ENCODE measurements around the gene SLC6A12. TPM values are rescaled to one million over a fixed set of nuclear protein-coding genes. Genes with fewer than 3 reads are reported as not detected.

Gene SLC6A12
- total RNA-seq, 1 experiment from 2014 or later: 0.17 TPM

- Histone ChIP-seq H2AK5ac (ENCODE audit: insufficient read length, low read length) (no peak overlapping the region), H2BK12ac (ENCODE audit: insufficient read length, low read depth, low read length) (no peak overlapping the region), H4K91ac (ENCODE audit: insufficient read length, low read depth, low read length) (no peak overlapping the region), H3K9me3 (ENCODE audit: control insufficient read depth, low read depth, low read length) (no peaks in the 10 kb centered on the region), H2AFZ (ENCODE audit: low read length) (no peak overlapping the region), H4K8ac (replicated peaks; ENCODE audit: insufficient read length, low read depth, low read length) (no peak overlapping the region), H3K23ac (ENCODE audit: insufficient read length, low read depth, low read length) (no peak overlapping the region), H3K18ac (ENCODE audit: insufficient read length, low read depth, low read length) (no peak overlapping the region), H4K5ac (ENCODE audit: insufficient read length, low read depth, low read length) (no peak overlapping the region), H3T11ph (ENCODE audit: low read length) (no peak overlapping the region), H3K56ac (ENCODE audit: insufficient read length, low read depth, low read length) (no peak overlapping the region), H3K23me2 (ENCODE audit: insufficient read length, low read depth, low read length, poor library complexity, severe bottlenecking) (no peaks in the 10 kb centered on the region), H3K4me2 (ENCODE audit: insufficient read depth, insufficient read length, low read length) (no peak overlapping the region), H3K4ac (ENCODE audit: low read depth, low read length) (no peak overlapping the region), H3K9ac (ENCODE audit: extremely low read depth, insufficient read length, low read length) (no peak overlapping the region), H2BK15ac (ENCODE audit: low read depth, low read length) (no peak overlapping the region), H3K14ac (ENCODE audit: insufficient read depth, low read length) (no peak overlapping the region), H2BK120ac (ENCODE audit: low read depth, low read length, poor library complexity, severe bottlenecking) (no peak overlapping the region), H3K27ac (ENCODE audit: insufficient read length, low read depth, low read length) (no peak overlapping the region), H2BK5ac (ENCODE audit: insufficient read length, low read length) (no peak overlapping the region), H2BK20ac (ENCODE audit: low read depth, low read length, poor library complexity, severe bottlenecking) (no peak overlapping the region), H4K20me1 (ENCODE audit: control insufficient read depth, insufficient read depth, insufficient read length) (no peaks in the 10 kb centered on the region), H3K79me1 (ENCODE audit: insufficient read depth, low read depth, low read length, poor library complexity, severe bottlenecking) (no peaks in the 10 kb centered on the region), H3K79me2 (ENCODE audit: insufficient read depth, low read length) (no peaks in the 10 kb centered on the region), H3K27me3 (ENCODE audit: insufficient read depth, low read length) (peaks cover 4% of the 10 kb centered on the region; the same call in 1 of the 2 replicates), H3K4me1 (ENCODE audit: insufficient read depth, low read length) (0 out of 2 replicates have a peak, but pooled peaks cover 4% of the 10 kb centered on the region)
- H3K4me1 Mint-ChIP-seq: peaks cover 29 to 36% of the 10 kb centered on the region in 2 experiments
- DNase-seq: no peak
- H3K4me3 Mint-ChIP-seq: no peak overlapping the region
- no peaks in the 10 kb centered on the region; a peak in 2 of 5 replicates for H3K9me3 Mint-ChIP-seq
- no CpG with 5 or more reads among the region's 12 CpGs for WGBS (ENCODE audit: extremely low coverage, insufficient read length, low lambda C conversion rate)
- H3K36me3 Mint-ChIP-seq (ENCODE audit: insufficient read depth in 1 of 3, low read depth in 3 of 3): no peaks in the 10 kb centered on the region
- TF ChIP-seq, protein P1, sequence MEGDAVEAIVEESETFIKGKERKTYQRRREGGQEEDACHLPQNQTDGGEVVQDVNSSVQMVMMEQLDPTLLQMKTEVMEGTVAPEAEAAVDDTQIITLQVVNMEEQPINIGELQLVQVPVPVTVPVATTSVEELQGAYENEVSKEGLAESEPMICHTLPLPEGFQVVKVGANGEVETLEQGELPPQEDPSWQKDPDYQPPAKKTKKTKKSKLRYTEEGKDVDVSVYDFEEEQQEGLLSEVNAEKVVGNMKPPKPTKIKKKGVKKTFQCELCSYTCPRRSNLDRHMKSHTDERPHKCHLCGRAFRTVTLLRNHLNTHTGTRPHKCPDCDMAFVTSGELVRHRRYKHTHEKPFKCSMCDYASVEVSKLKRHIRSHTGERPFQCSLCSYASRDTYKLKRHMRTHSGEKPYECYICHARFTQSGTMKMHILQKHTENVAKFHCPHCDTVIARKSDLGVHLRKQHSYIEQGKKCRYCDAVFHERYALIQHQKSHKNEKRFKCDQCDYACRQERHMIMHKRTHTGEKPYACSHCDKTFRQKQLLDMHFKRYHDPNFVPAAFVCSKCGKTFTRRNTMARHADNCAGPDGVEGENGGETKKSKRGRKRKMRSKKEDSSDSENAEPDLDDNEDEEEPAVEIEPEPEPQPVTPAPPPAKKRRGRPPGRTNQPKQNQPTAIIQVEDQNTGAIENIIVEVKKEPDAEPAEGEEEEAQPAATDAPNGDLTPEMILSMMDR (conservative IDR thresholded peaks at IDR 0.05): no peak
- peaks cover 99% of the 10 kb centered on the region for H3K27me3 Mint-ChIP-seq (ENCODE audit: low read depth)
- H3K27ac Mint-ChIP-seq: no peak overlapping the region
These were observed 4.1 kb downstream of the SLC6A12 start for GRCh38 chr12:209851-210250.
